Sigmoid colon (tissue), 4 donors: ENCODE results near the gene F2.

Experiments
- POLR2A ChIP-seq, 2 donors: fragments of 450-650 bp; IDR thresholded peaks; one replicate each; pipeline ENCODE4 v1.6.1; 2016; ENCODE audit warnings: antibody characterized with exemption in 2 of 2, mild to moderate bottlenecking in 2 of 2, moderate library complexity in 2 of 2
- POLR2AphosphoS5 ChIP-seq, 4 donors: sonication (generic); formaldehyde crosslinking; IDR thresholded peaks; one replicate each; pipeline ENCODE4 v1.6.1; 2017; ENCODE audit warnings: antibody characterized with exemption in 4 of 4
- TF ChIP-seq, protein P1 (sequence below), 4 experiments: fragments of 450-650 bp in 3 of 4; fragments of 200-600 bp in 1 of 4; IDR thresholded peaks; one replicate each; pipeline ENCODE4 v1.5.1; 2016 to 2019; ENCODE audit warnings: antibody characterized with exemption in 4 of 4, mild to moderate bottlenecking in 3 of 4, moderate library complexity in 2 of 4

GRCh38 chr11:46674463-46675287 is 44.3 kb upstream of the F2 start:
- no peak for TF ChIP-seq POLR2AphosphoS5 (IDR thresholded peaks at IDR 0.05)
- TF ChIP-seq, protein P1, sequence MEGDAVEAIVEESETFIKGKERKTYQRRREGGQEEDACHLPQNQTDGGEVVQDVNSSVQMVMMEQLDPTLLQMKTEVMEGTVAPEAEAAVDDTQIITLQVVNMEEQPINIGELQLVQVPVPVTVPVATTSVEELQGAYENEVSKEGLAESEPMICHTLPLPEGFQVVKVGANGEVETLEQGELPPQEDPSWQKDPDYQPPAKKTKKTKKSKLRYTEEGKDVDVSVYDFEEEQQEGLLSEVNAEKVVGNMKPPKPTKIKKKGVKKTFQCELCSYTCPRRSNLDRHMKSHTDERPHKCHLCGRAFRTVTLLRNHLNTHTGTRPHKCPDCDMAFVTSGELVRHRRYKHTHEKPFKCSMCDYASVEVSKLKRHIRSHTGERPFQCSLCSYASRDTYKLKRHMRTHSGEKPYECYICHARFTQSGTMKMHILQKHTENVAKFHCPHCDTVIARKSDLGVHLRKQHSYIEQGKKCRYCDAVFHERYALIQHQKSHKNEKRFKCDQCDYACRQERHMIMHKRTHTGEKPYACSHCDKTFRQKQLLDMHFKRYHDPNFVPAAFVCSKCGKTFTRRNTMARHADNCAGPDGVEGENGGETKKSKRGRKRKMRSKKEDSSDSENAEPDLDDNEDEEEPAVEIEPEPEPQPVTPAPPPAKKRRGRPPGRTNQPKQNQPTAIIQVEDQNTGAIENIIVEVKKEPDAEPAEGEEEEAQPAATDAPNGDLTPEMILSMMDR (IDR thresholded peaks at IDR 0.05): no peak
- no peak for TF ChIP-seq POLR2A (IDR thresholded peaks at IDR 0.05)
